ENCODE data around the gene LCN15. TPM values are rescaled to one million over a fixed set of nuclear protein-coding genes. Genes with fewer than 3 reads are reported as not detected.

Gene LCN15
- total RNA-seq, 1 experiment from 2014 or later = not detected

GRCh38 chr9:136723362-136723976 is 40.8 kb downstream of the LCN15 start:
- Histone ChIP-seq H3K4me1 (ENCODE audit: insufficient read depth, low read length) (no peaks in the 10 kb centered on the region), H2AFZ (ENCODE audit: low read length) (no peak overlapping the region), H3K23ac (ENCODE audit: insufficient read length, low read depth, low read length) (no peak overlapping the region), H4K20me1 (ENCODE audit: control insufficient read depth, insufficient read depth, insufficient read length) (no peaks in the 10 kb centered on the region), H3K9me3 (ENCODE audit: control insufficient read depth, low read depth, low read length) (no peaks in the 10 kb centered on the region), H3K4me2 (ENCODE audit: insufficient read depth, insufficient read length, low read length) (no peak overlapping the region), H3K23me2 (ENCODE audit: insufficient read length, low read depth, low read length, poor library complexity, severe bottlenecking) (peaks cover 5% of the 10 kb centered on the region), H4K5ac (ENCODE audit: insufficient read length, low read depth, low read length) (no peak overlapping the region), H3K4ac (ENCODE audit: low read depth, low read length) (no peak overlapping the region), H3K9ac (ENCODE audit: extremely low read depth, insufficient read length, low read length) (no peak overlapping the region), H2BK20ac (ENCODE audit: low read depth, low read length, poor library complexity, severe bottlenecking) (no peak overlapping the region), H3K14ac (ENCODE audit: insufficient read depth, low read length) (no peak overlapping the region), H3T11ph (ENCODE audit: low read length) (no peak overlapping the region), H2BK12ac (ENCODE audit: insufficient read length, low read depth, low read length) (no peak overlapping the region), H3K27me3 (ENCODE audit: insufficient read depth, low read length) (no peaks in the 10 kb centered on the region), H2AK5ac (ENCODE audit: insufficient read length, low read length) (no peak overlapping the region), H3K79me1 (ENCODE audit: insufficient read depth, low read depth, low read length, poor library complexity, severe bottlenecking) (peaks cover 6% of the 10 kb centered on the region), H3K79me2 (ENCODE audit: insufficient read depth, low read length) (peaks cover 11% of the 10 kb centered on the region; the same call in 1 of the 2 replicates), H2BK15ac (ENCODE audit: low read depth, low read length) (no peak overlapping the region), H2BK120ac (ENCODE audit: low read depth, low read length, poor library complexity, severe bottlenecking) (no peak overlapping the region), H4K8ac (replicated peaks; ENCODE audit: insufficient read length, low read depth, low read length) (no peak overlapping the region), H4K91ac (ENCODE audit: insufficient read length, low read depth, low read length) (no peak overlapping the region), H3K27ac (ENCODE audit: insufficient read length, low read depth, low read length) (no peak overlapping the region), H2BK5ac (ENCODE audit: insufficient read length, low read length) (no peak overlapping the region), H3K56ac (ENCODE audit: insufficient read length, low read depth, low read length) (no peak overlapping the region), H3K18ac (ENCODE audit: insufficient read length, low read depth, low read length) (no peak overlapping the region)
- peaks cover 13 to 23% of the 10 kb centered on the region in 2 experiments for H3K4me1 Mint-ChIP-seq
- H3K27me3 Mint-ChIP-seq (ENCODE audit: low read depth) = no peaks in the 10 kb centered on the region; the same call in 1 of the 2 replicates
- peaks cover 31 to 42% (median 41%) of the 10 kb centered on the region in 3 experiments for H3K36me3 Mint-ChIP-seq (ENCODE audit: insufficient read depth in 1 of 3, low read depth in 3 of 3)
- TF ChIP-seq, protein P1, sequence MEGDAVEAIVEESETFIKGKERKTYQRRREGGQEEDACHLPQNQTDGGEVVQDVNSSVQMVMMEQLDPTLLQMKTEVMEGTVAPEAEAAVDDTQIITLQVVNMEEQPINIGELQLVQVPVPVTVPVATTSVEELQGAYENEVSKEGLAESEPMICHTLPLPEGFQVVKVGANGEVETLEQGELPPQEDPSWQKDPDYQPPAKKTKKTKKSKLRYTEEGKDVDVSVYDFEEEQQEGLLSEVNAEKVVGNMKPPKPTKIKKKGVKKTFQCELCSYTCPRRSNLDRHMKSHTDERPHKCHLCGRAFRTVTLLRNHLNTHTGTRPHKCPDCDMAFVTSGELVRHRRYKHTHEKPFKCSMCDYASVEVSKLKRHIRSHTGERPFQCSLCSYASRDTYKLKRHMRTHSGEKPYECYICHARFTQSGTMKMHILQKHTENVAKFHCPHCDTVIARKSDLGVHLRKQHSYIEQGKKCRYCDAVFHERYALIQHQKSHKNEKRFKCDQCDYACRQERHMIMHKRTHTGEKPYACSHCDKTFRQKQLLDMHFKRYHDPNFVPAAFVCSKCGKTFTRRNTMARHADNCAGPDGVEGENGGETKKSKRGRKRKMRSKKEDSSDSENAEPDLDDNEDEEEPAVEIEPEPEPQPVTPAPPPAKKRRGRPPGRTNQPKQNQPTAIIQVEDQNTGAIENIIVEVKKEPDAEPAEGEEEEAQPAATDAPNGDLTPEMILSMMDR (conservative IDR thresholded peaks at IDR 0.05) = no peak
- no peak overlapping the region for H3K4me3 Mint-ChIP-seq
- no CpG with 5 or more reads among the region's 32 CpGs for WGBS (ENCODE audit: extremely low coverage, insufficient read length, low lambda C conversion rate)
- DNase-seq = no peak
- H3K9me3 Mint-ChIP-seq = no peaks in the 10 kb centered on the region; a peak in 1 of 5 replicates
- H3K27ac Mint-ChIP-seq = peak overlapping the region in 1 of 3 experiments; percentile 34; a peak in 1 of 7 replicates
